Pulmonary artery endothelial cell (primary cell): ENCODE data around the gene LAMB3. TPM values are rescaled to one million over a fixed set of nuclear protein-coding genes. Genes with fewer than 3 reads are reported as not detected.
"Not testable (repeated sequence)": the region's sequence is repeated elsewhere in the genome, so short reads cannot be mapped to it uniquely, and the experiment has no call there.

ENCODE experiments used
- DNase-seq: peaks from one replicate; pipeline ENCODE4 v3.0.0-alpha.2; 2011; ENCODE audit warnings: low read depth, low spot score
- total RNA-seq: library from RNA; depleted of rRNA; stranded (reverse); fragments of >200 nt; gene quantifications from 2 replicates; pipeline ENCODE4 v1.2.3, GENCODE V29; 2014

Gene LAMB3
- total RNA-seq, result 7.1 and 14.5 TPM in 2 replicates

DNA sequence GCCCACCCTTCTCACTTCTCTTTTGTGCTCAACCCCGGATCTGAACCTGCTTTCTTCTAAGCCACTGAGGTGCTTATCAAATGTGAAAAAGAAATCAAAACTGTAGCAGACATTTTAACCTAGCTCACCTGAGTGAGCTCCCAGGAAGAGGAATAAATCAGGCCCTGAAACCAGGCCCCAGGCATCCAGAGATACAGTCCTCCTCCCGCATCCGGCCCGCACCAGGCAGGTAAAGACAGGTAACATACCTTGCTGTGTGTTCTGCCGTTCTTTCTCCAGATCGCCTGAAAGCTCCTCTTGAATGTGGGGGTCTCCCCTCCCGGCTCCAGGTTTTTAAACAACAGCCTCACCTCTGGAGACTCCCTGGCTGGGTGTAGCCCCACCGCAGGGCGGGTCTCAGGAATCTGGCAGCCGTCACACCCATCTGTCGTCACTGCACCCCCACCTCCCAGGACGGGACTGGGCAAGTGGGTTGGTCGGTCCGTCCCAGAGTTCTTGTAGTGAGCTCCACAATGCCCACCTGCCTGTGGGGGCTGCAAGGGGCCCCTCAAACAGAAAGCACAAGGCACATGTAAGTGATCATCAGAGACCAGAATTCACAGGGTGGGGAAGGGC is at the start of gene LAMB3:
Gene LAMB3 (minus strand): TSS at position 305 of the 615 bp plus-strand sequence. CDS start 1,481 bp downstream, outside the sequence.
- DNase-seq, result no peak

DNA sequence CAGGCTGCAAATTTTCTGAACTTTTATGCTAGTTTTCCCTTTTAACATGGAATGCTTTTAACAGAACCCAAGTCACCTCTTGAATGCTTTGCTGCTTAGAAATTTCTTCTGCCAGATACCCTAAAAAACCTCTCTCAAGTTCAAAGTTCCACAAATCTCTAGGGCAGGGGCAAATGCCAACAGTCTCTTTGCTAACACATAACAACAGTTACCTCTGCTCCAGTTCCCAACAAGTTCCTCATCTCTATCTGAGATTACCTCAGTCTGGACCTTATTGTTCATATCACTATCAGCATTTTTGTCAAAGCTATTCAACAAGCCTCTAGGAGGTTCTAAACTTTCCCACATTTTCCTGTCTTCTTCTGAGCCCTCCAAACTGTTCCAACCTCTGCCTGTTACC is 48.5 kb upstream of the LAMB3 start:
- not testable (repeated sequence) for DNase-seq

DNA sequence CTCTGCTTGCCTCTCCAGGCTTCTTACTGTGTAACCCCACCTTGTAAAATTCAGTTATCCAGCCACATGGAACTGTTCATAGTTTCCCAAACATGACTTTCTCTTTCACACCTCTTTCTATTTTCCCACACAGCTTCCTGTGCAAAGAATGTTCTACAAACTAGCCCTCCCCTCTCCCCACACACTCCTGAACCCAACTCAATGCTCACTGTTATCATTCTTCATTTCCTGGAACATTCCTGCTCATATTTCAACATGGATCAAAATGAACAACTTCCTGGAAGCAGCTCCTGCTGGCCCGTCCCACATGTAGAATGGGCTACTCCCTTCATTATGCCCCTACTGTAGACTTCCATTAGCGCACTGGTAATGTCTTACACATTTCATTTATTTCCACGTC is 44.9 kb upstream of the LAMB3 start:
- no peak for DNase-seq

DNA sequence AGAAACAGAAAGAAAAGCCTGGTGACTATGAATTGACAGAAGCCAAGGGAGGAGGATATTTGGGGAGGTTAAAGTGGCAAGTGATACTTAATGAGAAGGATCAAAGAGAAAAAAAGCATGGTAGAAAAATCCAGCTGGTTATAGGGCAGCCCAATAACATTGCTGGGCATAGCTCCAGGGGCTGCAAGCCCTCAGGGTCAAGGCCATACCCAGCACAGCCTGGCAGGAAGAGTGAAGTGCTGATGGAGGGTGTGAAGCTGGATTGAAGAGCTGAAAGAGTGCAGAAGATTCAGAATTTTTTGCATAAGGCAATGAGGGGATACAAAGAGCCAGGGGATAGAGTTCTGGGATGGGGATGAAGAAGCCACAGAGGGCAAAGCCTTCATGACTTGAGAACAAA is 44.4 kb upstream of the LAMB3 start:
- DNase-seq, result no peak

DNA sequence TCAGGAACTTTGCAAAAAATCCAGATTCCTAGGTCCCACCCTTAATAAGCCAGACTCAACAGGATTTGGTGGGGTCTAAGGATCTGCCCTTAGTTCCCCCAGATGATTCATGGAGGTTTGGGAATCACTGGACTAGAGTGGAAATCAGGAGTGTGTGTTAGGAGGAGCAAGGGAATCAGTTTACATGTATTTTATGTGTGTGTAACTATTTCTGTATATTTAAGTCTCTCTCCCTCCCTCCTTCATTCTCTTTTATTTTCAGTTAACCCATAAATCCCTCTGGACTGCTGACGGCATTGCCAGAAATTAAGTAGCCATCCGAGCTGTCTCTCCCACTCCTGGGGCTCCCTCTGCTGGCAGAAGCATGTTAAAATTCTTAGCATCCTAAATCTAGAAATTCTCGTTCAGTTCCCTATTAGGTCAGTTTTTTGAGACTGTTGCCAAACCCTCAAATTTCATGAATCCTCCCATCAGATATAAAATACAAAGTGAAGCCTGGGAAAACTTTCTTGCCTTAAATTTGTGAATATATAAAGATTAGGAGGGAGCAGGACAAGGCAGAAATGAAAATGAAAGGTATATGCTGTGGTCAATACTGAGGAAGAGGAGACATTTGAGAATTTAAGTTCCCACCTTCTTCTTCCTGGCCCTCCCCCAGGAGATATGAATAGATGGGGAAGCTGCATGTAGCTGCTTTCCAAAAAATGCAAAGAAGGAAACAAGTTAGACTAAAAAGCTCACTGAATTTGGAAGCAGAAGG is 40.7 kb upstream of the LAMB3 start:
- DNase-seq, result peak; percentile 48

DNA sequence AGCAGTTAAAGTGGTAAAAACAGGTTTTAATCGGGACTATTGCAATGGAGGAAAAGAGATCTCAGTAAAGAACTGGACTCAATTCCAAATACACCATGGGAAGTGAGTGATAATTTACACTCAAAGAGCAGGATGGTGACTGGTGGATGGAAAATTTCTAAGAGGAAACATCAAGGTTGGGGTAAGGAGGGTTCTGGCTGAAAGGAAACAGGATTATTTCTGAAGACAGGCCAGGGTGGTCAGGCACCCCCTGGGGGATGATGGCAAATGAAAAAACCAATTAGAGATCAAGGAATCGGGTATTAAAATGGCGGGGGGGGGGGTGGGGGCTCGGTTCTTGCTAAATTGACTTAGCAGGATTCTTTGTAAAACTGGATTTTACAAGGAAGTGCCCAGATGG is 40.1 kb upstream of the LAMB3 start:
- no peak for DNase-seq

DNA sequence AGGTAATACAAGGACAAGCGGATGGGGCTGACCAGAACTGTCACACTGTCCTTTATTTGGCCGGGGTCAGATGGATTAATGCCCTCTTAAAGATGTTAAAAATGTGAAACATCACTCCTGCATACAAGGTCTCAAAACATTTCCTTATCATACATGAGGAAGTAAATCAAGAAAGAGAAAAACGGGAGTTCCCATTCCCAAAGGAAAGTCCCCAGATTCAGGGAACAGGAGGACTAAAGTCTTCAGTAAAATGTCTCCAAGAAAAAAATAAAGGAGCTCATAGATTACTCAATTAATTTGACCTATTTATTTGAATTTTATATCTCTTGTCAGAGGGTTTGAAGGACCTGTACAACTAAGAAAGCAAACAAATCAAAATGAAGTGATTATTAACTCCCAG is 39.0 kb upstream of the LAMB3 start:
- no peak for DNase-seq

DNA sequence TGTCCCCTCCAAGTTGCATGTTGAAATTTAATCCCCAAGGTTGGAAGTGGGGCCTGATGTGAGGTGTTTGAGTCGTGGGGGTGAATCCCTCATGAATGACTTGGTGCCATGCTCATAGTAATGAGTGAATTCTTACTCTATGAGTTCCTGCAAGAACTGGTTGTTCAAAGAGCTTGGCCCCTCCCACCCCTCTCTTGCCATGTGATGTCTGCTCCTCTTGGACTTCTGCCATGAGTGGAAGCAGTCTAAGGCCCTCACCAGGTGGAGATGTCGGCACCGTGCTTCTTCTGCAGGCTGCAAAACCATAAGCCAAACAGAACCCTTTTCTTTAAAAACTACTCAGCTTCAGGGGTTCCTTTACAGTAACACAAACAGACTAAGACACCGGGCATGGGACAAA is 37.3 kb upstream of the LAMB3 start:
- DNase-seq, result no peak

DNA sequence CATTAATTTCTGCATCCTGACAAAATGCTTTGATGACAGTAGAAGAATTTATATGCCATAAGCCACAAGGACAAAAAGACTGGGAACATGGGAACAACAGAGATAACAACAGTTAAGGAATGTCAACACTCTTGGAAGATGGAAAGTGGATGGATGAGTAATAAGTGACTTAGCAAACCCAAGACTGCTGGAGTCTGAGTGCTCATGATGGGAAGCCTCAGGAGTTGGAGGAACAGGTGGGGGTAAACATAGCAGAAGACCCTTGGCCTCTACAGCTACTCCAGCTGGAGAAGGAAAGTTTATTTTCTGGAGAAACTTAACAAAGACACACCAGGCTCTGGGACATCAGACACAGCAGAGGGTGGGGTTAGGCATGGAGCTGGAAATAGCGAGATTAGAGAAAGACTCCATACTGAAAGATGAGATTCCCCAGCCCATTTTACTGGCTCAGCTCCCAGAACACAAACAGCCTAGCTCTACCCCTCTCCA is 36.6 kb upstream of the LAMB3 start:
- DNase-seq, result no peak

DNA sequence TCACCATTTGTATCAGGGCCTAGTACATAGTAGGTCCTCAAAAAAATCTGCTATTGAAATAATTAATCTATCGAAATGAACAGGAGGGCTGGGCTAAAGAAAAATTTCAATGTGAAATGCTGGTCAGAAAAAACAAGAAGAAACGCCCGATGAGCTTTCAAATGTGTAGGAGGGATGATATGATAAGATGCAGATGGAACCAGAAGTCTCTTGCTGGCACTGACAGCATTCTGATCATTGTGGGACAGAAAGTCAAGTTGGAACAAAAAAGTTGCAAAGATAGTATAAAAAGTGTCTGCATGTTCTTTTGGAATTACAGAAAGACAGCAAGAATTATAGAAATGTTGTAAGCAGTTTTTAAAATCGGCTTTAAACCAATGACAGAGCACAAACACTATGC is 34.1 kb upstream of the LAMB3 start:
- no peak for DNase-seq

DNA sequence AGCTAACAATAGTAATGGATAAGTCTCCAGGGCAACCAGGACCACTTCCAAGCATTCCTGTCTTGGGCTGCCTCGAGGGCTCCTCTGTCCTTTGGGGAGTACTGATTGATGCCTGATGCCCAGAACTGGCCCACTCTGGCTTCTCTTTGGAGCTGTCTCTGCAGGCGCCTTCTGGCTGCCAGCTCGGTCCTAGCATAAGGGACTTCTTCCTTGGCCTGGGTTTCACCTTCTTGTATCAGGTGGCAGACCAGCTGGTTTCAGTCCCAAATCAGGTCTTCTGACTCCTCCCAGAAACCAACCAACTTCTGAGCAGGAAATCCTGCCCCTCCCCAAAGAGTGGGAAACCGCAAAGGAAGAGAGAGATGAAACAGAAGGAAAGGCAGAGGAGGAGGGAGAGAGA is 33.6 kb upstream of the LAMB3 start:
- no peak for DNase-seq

DNA sequence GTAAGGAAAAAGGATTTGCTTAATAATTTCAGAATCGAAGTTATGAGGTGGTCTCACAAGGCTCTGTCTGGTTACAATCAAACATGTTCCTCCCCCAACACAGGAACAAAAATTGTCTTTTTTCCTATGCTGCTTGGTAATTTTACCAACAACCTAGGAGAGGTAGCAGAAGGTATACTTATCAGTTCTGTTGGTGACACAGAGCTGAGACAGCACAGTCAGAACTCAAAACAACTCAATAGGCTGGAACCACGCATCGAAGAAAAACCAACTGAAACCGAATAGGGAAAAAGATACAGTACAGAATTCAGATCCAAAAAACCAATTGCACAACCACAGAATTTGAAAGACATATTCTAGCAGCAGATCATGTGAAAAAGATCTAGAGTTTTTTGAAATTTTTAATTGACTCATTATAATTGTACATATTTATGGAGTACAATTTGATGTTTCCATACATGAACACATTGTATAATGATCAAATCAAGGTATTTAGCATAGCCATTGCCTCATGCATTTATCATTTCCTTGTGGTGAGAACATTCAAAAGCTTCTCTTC is 26.8 kb upstream of the LAMB3 start:
- DNase-seq, result no peak

DNA sequence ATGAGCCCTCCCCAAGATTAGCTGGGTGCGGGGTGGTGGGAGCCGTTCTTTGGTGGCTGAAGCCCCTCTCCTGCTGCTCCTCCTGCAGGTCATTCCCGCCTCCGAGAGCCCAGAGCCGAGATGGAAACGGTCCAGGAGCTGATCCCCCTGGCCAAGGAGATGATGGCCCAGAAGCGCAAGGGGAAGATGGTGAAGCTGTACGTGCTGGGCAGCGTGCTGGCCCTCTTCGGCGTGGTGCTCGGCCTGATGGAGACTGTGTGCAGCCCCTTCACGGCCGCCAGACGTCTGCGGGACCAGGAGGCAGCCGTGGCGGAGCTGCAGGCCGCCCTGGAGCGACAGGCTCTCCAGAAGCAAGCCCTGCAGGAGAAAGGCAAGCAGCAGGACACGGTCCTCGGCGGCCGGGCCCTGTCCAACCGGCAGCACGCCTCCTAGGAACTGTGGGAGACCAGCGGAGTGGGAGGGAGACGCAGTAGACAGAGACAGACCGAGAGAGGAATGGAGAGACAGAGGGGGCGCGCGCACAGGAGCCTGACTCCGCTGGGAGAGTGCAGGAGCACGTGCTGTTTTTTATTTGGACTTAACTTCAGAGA is 23.4 kb upstream of the LAMB3 start:
- no peak for DNase-seq

DNA sequence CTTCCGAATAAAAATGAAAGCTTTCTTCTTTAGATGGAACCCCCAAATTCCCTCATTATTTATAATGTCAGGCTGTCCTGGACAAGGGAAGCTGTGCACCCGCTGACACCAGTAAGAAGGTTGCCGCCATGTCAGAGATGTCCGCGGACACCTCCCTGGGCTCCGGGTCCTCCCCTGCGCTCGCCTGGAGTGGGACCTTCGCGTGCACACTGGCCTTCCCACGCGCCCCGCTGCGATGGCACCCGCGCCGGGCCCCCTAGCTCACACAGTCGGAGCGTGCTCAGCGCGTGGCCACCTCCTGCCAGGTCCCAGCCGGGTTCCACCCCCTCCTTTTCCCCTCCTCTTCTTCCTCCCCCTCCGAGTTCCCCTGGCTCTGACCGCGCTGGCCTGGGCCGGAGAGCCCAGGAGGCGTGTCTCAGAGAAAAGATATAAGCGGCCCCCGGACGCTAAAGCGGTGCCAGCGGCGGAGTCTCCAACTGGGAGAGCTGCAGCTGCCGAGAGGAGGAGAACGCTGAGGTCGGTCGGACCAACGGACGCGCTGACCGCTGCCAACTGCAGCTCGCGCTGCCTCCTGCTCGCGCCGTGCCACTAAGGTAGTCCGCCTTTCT is 22.8 kb upstream of the LAMB3 start, which contains the start of gene G0S2:
Gene G0S2 (plus strand): TSS at position 456 of the 608 bp plus-strand sequence. CDS start 273 bp downstream, outside the sequence.
- no peak for DNase-seq

DNA sequence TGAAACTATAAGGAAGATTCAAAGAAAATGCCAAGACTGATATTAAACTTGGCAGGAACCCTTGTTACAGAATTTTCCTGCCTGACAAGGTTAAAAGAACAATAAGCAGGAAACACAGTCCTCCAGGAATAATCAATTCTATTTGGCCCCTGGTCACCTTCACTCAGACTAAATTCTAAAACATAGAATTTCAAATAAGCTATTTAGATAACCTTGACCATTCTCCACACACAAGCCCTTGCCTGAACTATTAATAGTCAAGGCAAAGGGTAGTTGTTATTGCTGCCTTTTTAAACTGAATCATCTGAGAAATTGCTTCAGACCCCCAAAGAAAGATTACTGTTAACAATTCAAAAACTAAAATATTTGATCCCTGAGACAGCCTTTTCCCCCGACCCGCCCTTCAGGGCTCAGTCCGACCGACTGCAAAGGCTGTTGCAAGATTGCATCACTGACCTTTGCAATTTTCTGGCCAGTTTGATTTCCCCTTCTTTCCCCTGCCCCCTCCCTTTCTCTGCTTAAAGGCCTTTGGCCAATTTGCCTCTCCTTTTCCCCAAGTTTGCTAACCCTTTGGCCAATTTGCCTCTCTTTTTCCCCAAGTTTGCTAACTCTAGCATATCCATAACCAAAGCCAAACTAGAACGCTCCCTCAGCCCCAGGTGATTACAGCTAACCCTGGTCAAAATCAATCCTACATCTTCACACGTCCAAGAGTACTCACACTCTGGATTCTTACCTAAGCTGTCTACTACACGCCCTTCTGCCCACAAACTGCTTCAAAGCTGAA is 21.6 kb upstream of the LAMB3 start:
- DNase-seq, result no peak

DNA sequence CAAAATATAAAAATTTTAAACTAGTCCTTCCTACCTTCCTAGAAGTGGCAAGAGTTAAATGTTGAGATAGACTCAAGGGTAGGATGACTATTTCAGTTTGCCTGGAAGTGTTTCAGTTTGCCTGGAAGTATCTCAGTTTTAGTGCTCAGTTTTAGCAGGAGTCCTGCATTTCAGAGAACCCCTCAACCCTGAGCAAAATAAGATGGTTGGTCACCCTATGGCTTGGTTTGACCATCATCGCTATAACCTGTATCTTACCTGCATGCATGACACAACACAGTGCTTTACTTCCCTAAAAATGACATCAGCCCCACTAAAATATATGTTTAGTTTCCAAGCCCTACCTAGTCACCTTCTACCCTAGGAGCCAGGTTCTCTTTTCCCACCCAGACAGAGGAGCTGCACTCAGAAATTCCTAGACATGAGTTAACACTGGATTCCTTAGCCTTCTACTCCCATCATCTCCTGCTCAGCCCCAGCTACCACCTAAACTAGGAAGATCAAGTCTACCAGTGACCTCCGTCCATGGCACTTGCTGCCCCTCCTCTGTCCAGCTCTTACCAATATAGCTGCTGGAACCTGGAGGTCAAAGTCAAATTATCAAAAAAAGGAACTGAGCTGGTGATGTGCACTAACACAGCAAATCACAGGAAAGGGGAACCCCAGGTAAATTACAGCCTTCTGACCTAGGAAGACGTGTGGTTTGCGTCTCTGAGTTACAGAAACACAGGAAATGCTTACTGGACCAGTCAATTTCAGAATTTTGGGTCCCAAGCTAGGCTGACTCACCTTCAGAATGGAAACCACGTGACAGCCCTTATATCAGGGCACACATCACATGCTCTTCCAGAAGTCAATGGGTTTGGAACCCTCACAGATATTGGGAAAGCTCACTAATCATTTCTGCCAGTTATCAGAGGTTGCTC is 20.7 kb upstream of the LAMB3 start:
- DNase-seq, result no peak

DNA sequence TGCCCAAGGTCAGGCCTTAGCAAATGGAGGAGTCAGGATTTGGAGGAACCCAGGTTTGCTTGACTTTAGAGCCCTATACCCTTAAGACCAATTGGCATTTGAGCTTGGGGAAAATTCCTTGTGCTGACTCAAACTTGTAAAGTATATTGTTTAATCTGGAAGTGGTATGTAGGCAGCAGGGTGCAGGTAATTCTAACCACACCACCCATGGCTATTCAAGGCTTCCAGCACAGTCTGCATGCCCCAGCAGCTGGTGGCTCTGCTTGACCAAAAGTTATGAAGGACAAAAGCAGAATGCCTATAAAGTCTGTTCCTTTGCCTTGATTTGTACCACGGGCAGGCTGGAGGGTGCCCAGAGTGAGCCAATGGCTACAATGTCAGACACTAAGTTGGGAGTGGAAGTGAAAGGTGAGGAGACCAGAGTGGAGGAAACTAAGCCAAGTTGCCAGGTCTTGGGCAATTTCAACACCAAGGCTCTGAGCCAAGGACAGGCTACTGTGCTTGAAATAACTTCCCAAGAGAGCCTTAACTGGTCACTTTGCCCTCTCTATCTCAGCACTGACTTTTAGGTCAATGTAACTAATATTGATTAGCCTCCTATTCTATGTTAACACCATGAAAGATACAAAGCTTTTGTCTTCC is 18.3 kb upstream of the LAMB3 start:
- DNase-seq, result no peak

DNA sequence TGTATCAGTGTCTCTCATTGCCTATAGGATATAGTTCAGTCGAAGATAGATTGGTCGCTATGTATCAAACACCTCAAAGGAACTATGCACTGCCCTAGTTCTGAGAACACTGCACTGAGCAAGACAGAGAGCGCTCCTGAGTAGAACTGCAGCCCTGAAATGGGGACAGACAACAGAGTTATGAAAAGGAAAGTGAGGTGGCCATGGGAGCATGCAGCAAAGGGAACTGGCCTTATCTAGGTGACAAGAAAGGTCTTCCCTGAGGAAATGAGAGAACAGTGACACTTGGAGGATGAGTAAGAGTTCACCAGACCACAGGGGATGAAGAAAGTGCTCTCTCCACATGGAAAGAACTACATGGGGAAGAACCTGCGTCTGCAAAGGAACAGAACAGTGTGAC is 15.5 kb upstream of the LAMB3 start:
- DNase-seq, result no peak

DNA sequence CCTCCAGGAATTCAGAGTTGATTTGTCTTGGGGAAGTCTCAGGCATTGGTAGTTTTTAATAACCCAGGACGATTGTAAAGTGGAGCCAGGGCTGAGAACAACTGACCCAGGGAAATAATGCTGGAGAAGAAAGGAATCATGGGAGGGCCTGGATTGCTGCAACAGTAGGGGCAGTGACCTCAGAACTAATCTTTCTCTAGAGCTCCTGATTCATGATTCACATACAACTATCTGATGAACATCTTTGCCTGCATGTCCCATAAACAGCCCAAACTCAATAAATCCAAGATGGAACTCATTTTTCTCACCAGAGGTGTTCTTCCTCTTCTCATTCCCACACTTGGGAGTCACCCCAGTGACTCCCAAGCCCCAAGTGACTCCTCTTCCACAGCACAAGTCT is 14.9 kb upstream of the LAMB3 start:
- DNase-seq, result no peak
